CD4-positive, alpha-beta T cell treated with Interleukin-6 at 100 ng/mL for 8 hours (primary cell): ENCODE results near the gene ATP4A.
A peak's percentile ranks its signal among the peaks of the same experiment; 100 is the strongest.

Experiments
- DNase-seq: peaks from one replicate; pipeline ENCODE4 v3.0.0-alpha.2; 2020; ENCODE audit warnings: mixed read lengths, low spot score

The ATP4A gene

GRCh38 chr19:35565016-35565856 is 1.8 kb upstream of the ATP4A start:
- no peak for DNase-seq

GRCh38 chr19:35562776-35563175 is 682 bp downstream of the ATP4A start:
- DNase-seq, result no peak

- no peak for DNase-seq
Measured at GRCh38 chr19:35562336-35562735, 1.1 kb downstream of the ATP4A start.

GRCh38 chr19:35561436-35561835 is 2.0 kb downstream of the ATP4A start:
- no peak for DNase-seq

GRCh38 chr19:35560677-35561076 is 2.8 kb downstream of the ATP4A start:
- no peak for DNase-seq

- no peak for DNase-seq
Measured at GRCh38 chr19:35560271-35560670, 3.2 kb downstream of the ATP4A start.

- DNase-seq, result no peak
Measured at GRCh38 chr19:35559781-35560180, 3.7 kb downstream of the ATP4A start.

GRCh38 chr19:35559281-35559659 is 4.2 kb downstream of the ATP4A start:
- no peak for DNase-seq

- no peak for DNase-seq
Measured at GRCh38 chr19:35558400-35559280, 4.8 kb downstream of the ATP4A start.

GRCh38 chr19:35557539-35558399 is 5.7 kb downstream of the ATP4A start:
- peak; percentile 36 for DNase-seq

- DNase-seq, result no peak
Measured at GRCh38 chr19:35556846-35557538, 6.5 kb downstream of the ATP4A start.

- DNase-seq, result no peak
Measured at GRCh38 chr19:35556025-35556590, 7.3 kb downstream of the ATP4A start.

GRCh38 chr19:35555301-35556005 is 8.0 kb downstream of the ATP4A start:
- DNase-seq, result no peak

- no peak for DNase-seq
Measured at GRCh38 chr19:35554076-35554475, 9.4 kb downstream of the ATP4A start.

- DNase-seq, result no peak
Measured at GRCh38 chr19:35553385-35554000, 10.0 kb downstream of the ATP4A start.

GRCh38 chr19:35552534-35553384 is 10.7 kb downstream of the ATP4A start:
- no peak for DNase-seq

GRCh38 chr19:35551091-35551810 is 12.2 kb downstream of the ATP4A start:
- no peak for DNase-seq

GRCh38 chr19:35549879-35550523 is 13.5 kb downstream of the ATP4A start:
- no peak for DNase-seq
